MCF 10A (cell line): ENCODE results near the gene EXOC6B. TPM values are rescaled to one million over a fixed set of nuclear protein-coding genes. Genes with fewer than 3 reads are reported as not detected.
A peak's percentile ranks its signal among the peaks of the same experiment; 100 is the strongest.

Experiments used
- BruUV-seq: library from RNA; stranded (reverse); fragments of 400-500 nt; replicated peaks from 2 replicates; lab custom pipeline; 2021; lab: Mats Ljungman, UMichigan
- CTCF ChIA-PET: fragments of 300-600 bp; sonication (Branson Sonifier 250); formaldehyde crosslinking; extraction: SDS; loops from one replicate; lab custom pipeline; 2021; ENCODE audit warnings: antibody characterized with exemption, inconsistent platforms; lab: Yijun Ruan, JAX
- POLR2A ChIA-PET: fragments of 300-600, 350-650 bp; sonication (Branson Sonifier 250); formaldehyde crosslinking; extraction: SDS; loops from one replicate; lab custom pipeline; 2020; ENCODE audit warnings: antibody characterized with exemption, inconsistent platforms; lab: Yijun Ruan, JAX
- DNase-seq: peaks from one replicate; pipeline ENCODE4 v3.0.0-alpha.2; 2018; ENCODE audit not compliant: unreplicated experiment
- H3K27ac Mint-ChIP-seq: one replicate; pipeline ENCODE4 v1.8.0; 2022; ENCODE audit warnings: mild to moderate bottlenecking, low read depth, mixed read lengths; ENCODE audit not compliant: unreplicated experiment
- H3K27me3 Mint-ChIP-seq: one replicate; pipeline ENCODE4 v1.8.0; 2022; ENCODE audit warnings: mixed read lengths; ENCODE audit not compliant: insufficient read depth, unreplicated experiment
- H3K36me3 Mint-ChIP-seq: one replicate; pipeline ENCODE4 v1.8.0; 2022; ENCODE audit warnings: mild to moderate bottlenecking, moderate library complexity, mixed read lengths; ENCODE audit not compliant: insufficient read depth, unreplicated experiment
- H3K4me1 Mint-ChIP-seq: one replicate; pipeline ENCODE4 v1.8.0; 2022; ENCODE audit warnings: mixed read lengths; ENCODE audit not compliant: insufficient read depth, unreplicated experiment
- H3K4me3 Mint-ChIP-seq: one replicate; pipeline ENCODE4 v1.8.0; 2022; ENCODE audit warnings: mild to moderate bottlenecking, moderate library complexity, mixed read lengths; ENCODE audit not compliant: unreplicated experiment
- H3K9me3 Mint-ChIP-seq: one replicate; pipeline ENCODE4 v1.8.0; 2022; ENCODE audit warnings: mixed read lengths; ENCODE audit not compliant: unreplicated experiment
- CTCF ChIP-seq: fragments of 200-600 bp; IDR thresholded peaks from one replicate; pipeline ENCODE4 v1.8.0; 2022; ENCODE audit warnings: antibody characterized with exemption, mild to moderate bottlenecking; ENCODE audit not compliant: unreplicated experiment
- intact Hi-C: fragments of 100-400 bp; cut with micrococcal nuclease; formaldehyde crosslinking; loops from 2 replicates; pipeline ENCODE4 v1.14.1; 2022
- total RNA-seq: library from RNA; stranded (reverse); gene quantifications from 2 replicates; pipeline ENCODE4 v1.2.3, GENCODE V29; 2022

EXOC6B gene
- total RNA-seq, 1 experiment from 2014 or later = 24.7 TPM

DNA sequence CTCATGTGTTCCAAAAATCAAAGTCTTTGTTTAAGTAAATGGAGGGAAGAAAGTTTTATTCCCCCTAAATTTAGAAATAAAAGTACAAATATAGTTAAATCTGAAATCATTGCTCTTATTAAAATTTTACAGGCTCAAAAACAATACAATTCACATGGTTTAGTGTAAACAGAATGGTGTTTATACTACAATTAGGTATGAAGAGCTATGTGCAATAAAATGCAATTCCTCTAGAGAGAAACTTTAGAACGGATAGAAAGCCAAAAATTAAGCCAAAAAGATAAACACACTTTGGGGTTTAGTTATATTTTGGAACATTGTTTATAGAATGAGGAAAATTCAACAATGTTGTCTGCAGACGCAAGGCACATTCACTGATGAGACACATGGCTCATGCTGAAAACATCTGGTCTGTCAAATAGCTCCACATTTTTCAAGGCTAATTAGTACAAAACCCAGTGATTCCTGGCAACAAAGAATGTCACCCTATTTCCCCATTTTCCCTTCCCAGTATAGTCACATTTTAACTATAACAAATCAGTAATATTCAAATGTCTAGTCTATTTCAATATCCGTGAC is 103.3 kb downstream of the EXOC6B start:
- ChIA-PET POLR2A (no interaction called here), CTCF (interaction anchor here (0.5 to 0.6 kb wide), 3 partner anchors 369 to 545 kb away, joined by 3 to 7 read pairs (median 3); no protein-coding TSS in a partner anchor)
- TF ChIP-seq CTCF = no peak
- Mint-ChIP-seq H3K4me1 (no peaks in the 10 kb centered on the region), H3K4me3 (no peak overlapping the region), H3K27me3 (no peaks in the 10 kb centered on the region), H3K36me3 (no peaks in the 10 kb centered on the region), H3K9me3 (no peaks in the 10 kb centered on the region), H3K27ac (no peak overlapping the region)
- no peak for DNase-seq
- intact Hi-C loops = no loop called here
- no TSS peak for BruUV-seq

DNA sequence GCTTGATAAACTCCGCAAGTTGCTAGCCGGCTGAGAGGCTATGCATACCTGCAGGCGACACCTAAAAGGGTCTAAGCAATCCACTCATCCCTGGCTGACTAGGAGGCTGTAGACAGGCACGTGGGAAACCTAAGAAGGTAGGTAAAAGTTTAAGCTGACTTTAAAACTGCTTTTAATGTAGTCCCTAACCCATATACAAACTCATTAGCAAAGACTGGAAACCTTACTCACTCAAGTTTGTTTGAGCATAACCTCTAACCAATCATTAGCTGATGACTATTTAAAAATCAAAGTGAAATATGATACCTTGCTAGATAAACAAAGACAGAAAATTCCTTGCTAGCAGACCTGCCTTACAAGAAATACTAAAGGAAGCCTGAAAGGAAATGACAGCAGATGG is 106.4 kb downstream of the EXOC6B start:
- peak; percentile 5 for DNase-seq
- no peak overlapping the region for H3K27ac Mint-ChIP-seq
- H3K4me3 Mint-ChIP-seq = no peak overlapping the region
- POLR2A ChIA-PET = interaction anchor here (0.7 kb wide), 3 partner anchors 10 to 1924 kb away, joined by 3 to 4 read pairs (median 3); no protein-coding TSS in a partner anchor
- CTCF ChIA-PET = interaction anchor here (0.7 to 1.3 kb wide), 2 partner anchors 41 to 139 kb away, joined by 3 read pairs; no protein-coding TSS in a partner anchor
- no peaks in the 10 kb centered on the region for H3K36me3 Mint-ChIP-seq
- TF ChIP-seq CTCF = no peak
- no peaks in the 10 kb centered on the region for H3K27me3 Mint-ChIP-seq
- intact Hi-C loops = no loop called here
- no peaks in the 10 kb centered on the region for H3K9me3 Mint-ChIP-seq
- no TSS peak for BruUV-seq
- H3K4me1 Mint-ChIP-seq = no peaks in the 10 kb centered on the region

DNA sequence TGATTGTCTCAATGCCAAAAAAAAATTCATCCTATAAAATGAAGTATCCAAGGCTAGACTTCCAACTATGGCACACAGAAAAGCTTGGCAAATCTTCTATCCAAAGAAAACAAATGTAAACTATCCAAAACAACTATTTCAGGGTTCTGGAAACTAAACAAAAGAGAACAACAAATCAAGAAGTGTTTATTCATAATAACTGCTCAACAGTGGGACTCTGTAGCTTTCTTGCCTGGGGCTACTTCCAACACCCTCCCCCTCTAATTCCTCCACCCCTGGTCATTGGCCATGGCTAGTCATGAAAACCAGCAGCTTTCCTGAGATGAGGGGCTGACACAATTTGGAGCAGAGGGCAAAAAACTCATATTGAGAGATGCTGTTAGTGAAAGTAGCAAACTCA is 107.0 kb downstream of the EXOC6B start:
- no peak for TF ChIP-seq CTCF
- H3K27me3 Mint-ChIP-seq = no peaks in the 10 kb centered on the region
- BruUV-seq = no TSS peak
- H3K27ac Mint-ChIP-seq = no peak overlapping the region
- no peak overlapping the region for H3K4me3 Mint-ChIP-seq
- no peaks in the 10 kb centered on the region for H3K4me1 Mint-ChIP-seq
- no peaks in the 10 kb centered on the region for H3K36me3 Mint-ChIP-seq
- ChIA-PET POLR2A (interaction anchor here (0.7 kb wide), 3 partner anchors 11 to 1925 kb away, joined by 3 to 4 read pairs (median 3); no protein-coding TSS in a partner anchor), CTCF (interaction anchor here (1.3 kb wide), 1 partner anchor 139 kb away, joined by 3 read pairs; no protein-coding TSS in a partner anchor)
- no peak for DNase-seq
- H3K9me3 Mint-ChIP-seq = no peaks in the 10 kb centered on the region
- intact Hi-C loops = no loop called here

- Mint-ChIP-seq H3K9me3 (no peaks in the 10 kb centered on the region), H3K36me3 (no peaks in the 10 kb centered on the region), H3K4me3 (no peak overlapping the region), H3K27ac (no peak overlapping the region), H3K27me3 (no peaks in the 10 kb centered on the region), H3K4me1 (no peaks in the 10 kb centered on the region)
- no peak for TF ChIP-seq CTCF
- ChIA-PET POLR2A (no interaction called here), CTCF (no interaction called here)
- BruUV-seq = no TSS peak
- intact Hi-C loops = no loop called here
- DNase-seq = no peak
Measured at GRCh38 chr2:72716601-72717000, 109.2 kb downstream of the EXOC6B start.
